K562 (cell line): ENCODE data around the gene GAP43.

Experiments
- SP1 ChIP-seq: sonication (generic); formaldehyde crosslinking; IDR thresholded peaks from 2 replicates; pipeline ENCODE4 v1.8.1; 2022; ENCODE audit warnings: mild to moderate bottlenecking, missing genetic modification reagents
- USF2 ChIP-seq: sonication (generic); formaldehyde crosslinking; IDR thresholded peaks from 2 replicates; pipeline ENCODE4 v1.5.0; 2020; ENCODE audit warnings: missing genetic modification reagents

DNA sequence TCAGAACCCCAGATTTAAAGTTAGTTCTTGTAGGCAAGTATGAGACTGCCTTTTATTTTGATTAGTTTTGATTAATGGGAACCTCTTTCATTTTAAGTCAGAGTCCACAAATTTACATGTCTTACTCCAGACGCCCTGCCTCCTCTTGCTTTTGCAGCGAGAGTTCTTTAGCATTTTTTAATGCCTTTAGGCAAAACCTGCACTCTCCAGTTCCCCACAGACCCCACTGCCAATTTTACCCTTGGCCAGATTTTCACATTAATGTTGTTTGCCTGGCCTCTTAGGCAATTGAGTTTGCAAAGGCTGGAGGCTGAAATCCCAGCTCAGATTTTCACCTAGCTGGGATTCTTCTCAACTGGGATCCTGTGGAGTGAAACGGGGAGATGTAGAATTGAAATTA lies 85.8 kb downstream of the GAP43 start:
- TF ChIP-seq USF2 (CRISPR knock-in tag) (no peak), SP1 (CRISPR knock-in tag) (no peak)
